PC-9 (cell line): ENCODE measurements around the gene NEDD4.

Experiments
- EZH2 ChIP-seq: fragments of 200-600 bp; sonication (generic); IDR thresholded peaks from 2 replicates; pipeline ENCODE4 v1.8.0; 2017; ENCODE audit warnings: antibody characterized with exemption, low read depth
- TF ChIP-seq, protein P1 (sequence below): fragments of 200-600 bp; sonication (generic); conservative IDR thresholded peaks from 2 replicates; pipeline ENCODE4 v1.6.1; 2017; ENCODE audit warnings: mixed run types, antibody characterized with exemption, mild to moderate bottlenecking, moderate library complexity

DNA sequence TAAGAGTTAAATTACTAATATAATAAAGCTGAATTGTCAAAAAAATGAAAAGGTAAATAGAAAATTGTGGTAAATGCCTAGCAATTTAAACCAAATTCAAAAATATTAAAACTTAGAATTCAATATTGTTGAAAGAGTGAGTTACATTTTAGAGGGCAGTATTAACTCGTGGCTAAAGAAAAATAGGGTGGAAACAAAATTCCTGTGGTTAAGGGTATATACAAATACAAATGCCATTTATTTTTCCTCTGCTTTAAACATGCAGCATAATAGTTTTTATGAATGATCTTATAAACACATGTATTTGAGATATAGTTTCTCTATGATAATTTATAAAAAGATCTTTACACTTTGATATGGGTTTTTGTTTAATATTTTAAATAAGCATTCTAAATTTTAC is 79.0 kb downstream of the NEDD4 start:
- TF ChIP-seq, protein P1, sequence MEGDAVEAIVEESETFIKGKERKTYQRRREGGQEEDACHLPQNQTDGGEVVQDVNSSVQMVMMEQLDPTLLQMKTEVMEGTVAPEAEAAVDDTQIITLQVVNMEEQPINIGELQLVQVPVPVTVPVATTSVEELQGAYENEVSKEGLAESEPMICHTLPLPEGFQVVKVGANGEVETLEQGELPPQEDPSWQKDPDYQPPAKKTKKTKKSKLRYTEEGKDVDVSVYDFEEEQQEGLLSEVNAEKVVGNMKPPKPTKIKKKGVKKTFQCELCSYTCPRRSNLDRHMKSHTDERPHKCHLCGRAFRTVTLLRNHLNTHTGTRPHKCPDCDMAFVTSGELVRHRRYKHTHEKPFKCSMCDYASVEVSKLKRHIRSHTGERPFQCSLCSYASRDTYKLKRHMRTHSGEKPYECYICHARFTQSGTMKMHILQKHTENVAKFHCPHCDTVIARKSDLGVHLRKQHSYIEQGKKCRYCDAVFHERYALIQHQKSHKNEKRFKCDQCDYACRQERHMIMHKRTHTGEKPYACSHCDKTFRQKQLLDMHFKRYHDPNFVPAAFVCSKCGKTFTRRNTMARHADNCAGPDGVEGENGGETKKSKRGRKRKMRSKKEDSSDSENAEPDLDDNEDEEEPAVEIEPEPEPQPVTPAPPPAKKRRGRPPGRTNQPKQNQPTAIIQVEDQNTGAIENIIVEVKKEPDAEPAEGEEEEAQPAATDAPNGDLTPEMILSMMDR: no peak
- no peak for TF ChIP-seq EZH2
